Stimulated activated CD4-positive, alpha-beta T cell treated with anti-CD3 and anti-CD28 coated beads, Interleukin-15, amount 100 ng/mL, for 48 hours (primary cell): Measurements from ENCODE around the gene GH2.
"Not testable (repeated sequence)": the region's sequence is repeated elsewhere in the genome, so short reads cannot be mapped to it uniquely, and the experiment has no call there.

ENCODE experiments used
- DNase-seq, 2 donors: peaks; one replicate each; pipeline ENCODE4 v3.0.0-alpha.2; 2020; ENCODE audit warnings: low read depth in 2 of 2

The GH2 gene

DNA sequence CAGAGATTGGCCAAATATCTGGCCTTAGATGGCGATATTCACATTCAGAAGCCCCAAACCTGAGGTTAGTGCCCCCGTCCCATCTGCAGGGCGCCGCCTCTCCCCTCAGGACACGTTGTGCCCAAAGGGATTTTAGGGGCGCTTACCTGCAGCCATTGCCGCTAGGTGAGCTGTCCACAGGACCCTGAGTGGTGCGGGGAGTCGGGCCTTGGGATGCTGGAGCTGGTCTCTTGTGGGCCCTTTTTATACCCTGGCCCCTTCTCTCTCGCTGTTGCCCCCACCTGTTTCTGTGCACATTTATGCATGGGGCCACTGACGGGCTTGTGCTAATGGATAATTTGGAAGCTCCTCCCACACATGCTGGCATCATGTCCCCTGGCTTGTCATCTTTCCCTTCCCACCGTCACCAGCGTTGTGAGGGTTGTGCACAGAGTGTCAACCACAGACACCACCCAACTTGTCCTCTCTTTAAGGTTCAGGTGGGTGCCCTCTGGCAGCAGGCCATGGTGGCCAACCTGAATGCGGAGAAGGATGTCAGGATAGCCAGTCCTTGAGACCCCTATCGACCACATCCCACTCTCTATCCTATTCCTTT lies 29.4 kb upstream of the GH2 start, which contains the start of gene CSHL1:
Gene CSHL1 (minus strand): TSS at position 218 of the 595 bp plus-strand sequence. CDS start 62 bp downstream, at position 156.
- no peak for DNase-seq

DNA sequence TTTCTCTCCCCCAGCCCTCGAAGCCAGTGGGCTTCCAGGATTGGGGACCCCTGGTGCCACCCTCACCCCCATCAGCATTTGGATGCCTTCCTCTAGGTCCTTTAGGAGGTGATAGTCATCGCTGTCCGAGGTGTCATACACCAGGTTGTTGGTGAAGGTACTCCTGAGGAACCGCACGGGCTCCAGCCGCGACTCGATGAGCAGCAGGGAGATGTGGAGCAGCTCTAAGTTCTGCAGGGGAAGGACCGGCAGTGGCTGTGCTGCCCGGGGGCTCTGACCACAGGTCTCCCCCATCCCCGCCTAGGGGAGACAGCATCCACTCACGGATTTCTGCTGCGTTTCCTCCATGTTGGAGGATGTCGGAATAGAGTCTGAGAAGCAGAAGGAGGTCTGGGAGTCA lies 28.4 kb upstream of the GH2 start:
- no peak for DNase-seq

DNA sequence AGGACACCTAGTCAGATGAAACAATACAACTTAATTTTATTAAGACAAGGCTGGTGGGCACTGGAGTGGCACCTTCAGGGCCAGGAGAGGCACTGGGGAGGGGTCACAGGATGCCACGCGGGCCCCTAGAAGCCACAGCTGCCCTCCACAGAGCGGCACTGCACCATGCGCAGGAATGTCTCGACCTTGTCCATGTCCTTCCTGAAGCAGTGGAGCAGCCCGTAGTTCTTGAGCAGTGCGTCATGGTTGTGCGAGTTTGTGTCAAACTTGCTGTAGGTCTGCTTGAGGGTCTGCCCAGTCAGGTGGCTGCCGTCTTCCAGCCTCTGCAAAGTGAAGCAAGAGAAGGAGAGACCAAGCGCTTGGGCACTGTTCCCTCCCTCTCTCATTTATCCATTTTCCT lies 27.8 kb upstream of the GH2 start:
- not testable (repeated sequence) for DNase-seq

DNA sequence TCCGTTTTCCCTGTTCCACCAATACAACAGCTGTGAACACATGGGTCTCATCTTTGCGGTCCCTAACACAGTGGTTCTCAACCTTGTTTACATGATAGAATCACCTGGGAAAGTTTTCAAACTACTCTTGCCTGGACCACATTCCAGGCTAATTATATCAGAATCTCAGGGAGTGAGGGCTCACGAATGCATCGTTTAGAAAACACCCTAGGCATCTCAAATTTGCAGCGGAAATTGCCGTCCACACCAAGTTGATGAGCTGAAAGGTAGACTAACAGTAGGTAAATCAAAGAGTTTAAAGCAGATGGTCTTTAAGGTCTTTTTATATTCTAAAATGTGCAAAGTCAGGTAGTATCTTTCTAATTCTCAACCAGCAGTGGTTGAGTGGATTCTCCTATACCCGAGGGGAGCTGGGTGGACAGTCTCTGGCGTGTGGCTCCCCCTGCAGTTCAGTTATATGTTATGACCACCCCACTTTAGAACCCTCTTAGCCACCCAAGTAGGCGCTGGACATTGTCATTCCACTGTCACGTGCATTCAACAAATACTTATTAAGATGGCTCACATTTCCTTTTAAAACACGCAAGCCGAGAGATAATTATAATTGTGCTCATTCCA lies 25.5 kb upstream of the GH2 start:
- DNase-seq = peak in 1 of 2 donors; percentile 19

DNA sequence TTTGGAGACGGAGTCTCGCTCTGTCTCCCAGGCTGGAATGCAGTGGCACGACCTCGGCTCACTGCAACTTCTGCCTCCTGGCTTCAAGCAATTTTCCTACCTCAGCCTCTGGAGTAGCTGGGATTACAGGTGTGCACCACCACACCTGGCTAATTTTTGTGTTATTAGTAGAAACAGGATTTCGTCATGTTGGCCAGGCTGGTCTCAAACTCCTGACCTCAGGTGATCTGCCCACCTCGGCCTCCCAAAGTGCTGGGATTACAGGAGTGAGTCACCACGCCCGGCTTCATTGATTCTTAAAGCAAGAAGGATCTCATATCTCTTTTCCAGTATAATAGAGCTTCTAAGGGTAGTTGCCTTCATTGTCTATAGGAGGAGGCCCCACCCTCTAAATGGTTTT lies 23.1 kb upstream of the GH2 start:
- not testable (repeated sequence) for DNase-seq

DNA sequence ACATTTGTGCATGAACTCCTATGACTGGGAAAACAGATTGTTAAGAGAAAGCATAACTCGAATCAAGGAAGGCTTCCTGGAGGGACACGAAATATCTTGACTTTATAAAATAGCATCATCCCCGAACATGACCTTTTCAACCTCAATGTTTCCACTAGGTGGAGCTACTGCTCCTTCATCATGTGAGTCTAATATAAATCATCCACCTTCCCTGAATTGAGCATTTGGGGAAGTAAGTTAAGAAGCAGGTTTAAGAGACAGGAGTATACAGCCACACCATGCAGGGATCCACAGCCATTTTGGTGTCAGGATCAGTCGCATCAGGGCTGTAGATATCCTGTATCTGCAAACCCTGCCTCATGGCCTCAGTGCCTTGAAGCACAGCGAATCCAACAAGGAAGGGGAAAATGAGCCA lies 22.1 kb upstream of the GH2 start:
- peak in 1 of 2 donors; percentile 24 for DNase-seq

DNA sequence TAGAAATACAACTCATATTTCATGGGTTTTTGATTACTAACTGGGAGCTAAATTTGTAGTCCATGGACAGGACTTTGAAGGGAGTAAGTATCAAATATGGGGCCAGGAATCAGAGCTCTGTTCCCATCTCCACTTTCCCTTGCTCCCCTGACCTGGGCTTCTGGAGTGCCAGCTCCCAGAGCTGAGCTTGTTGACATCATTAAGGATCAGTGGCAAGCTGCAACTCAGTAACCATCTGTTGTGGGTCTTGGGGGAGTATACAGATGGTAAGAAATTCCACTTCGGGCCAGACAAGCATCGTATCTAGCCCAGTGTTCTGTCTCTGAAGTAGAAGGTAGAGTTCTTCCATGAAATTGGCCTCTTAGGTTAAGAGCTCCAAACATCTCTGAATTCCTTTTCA lies 20.2 kb upstream of the GH2 start:
- DNase-seq = not testable (repeated sequence)

DNA sequence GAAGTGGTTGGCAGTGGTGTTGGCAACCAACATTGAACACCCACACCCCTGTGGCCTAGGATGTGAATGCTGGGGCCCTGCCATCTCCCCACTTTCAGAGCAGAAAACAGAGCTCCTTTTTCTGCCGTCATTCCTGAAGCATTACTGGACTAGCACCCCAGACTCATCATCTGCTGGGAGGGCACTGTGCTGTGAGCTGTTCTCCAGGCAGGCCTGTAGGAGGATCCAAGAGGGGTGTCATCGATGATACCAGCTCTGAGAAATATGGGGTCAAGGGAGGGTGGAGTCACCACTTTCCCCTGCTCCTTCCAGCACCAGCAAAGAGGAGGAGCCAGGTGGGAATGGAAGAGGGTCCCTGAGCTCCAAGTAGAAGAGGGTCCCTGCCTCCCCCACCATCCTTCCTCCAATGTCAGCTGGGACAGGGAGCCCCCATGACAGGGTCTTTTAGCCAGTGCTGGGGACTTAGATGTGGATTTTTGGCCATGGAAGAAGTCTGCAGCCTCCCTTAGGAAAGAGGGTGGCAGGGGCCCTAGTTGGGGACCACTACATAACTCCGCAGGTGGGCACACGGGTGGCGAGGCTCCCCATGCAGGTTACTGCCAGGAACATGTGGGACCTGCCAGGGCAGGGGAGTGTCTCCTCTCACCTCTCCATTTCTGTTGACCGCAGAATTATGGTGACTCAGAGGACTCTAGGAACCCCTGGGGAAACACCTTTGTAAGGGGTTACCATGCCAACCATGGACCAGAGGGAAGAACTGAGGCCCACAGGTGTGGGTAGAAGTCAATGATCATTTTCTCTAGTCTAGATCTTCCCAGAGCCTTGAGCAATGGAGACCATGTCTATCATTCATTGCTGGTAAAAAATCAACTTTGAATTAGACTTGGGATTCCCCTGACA lies 17.4 kb upstream of the GH2 start:
- DNase-seq = peak; percentile 12 to 50

DNA sequence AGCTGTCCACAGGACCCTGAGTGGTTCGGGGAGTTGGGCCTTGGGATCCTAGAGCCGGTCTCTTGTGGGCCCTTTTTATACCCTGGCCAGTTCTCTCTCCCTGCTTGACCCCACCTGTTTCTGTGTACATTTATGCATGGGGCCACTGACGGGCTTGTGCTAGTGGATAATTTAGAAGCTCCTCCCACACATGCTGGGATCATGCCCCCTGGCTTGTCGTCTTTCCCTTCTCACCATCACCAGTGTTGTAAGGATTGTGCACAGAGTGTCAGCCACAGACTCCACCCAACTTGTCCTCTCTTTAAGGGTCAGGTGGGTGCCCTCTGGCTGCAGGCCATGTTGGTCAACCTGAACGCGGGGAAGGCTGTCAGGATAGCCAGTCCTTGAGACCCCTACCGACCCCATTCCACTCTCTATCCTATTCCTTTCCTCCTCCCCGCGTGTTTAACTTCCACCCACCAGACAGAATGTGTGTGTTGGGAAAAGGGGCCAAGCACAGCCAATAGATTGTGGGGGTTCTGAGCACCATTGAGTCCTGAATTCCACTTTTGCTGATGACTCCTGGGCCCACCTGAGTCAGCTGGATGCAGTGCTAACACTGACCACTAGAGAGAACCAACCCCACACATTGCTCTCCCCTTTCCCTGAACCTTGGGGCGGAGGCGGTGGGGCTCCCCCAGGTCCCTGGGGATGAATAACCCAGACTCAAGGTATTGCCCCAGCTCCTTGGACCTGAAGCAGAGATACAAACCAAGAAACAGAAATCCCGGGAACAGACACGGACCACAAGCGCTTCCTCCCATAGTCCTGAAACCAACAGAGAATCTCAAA lies 15.0 kb upstream of the GH2 start, which contains the start of gene CSH1:
Gene CSH1 (minus strand): TSS at position 51 of the 831 bp plus-strand sequence. CDS start 63 bp downstream, outside the sequence.
- DNase-seq = not testable (repeated sequence)

DNA sequence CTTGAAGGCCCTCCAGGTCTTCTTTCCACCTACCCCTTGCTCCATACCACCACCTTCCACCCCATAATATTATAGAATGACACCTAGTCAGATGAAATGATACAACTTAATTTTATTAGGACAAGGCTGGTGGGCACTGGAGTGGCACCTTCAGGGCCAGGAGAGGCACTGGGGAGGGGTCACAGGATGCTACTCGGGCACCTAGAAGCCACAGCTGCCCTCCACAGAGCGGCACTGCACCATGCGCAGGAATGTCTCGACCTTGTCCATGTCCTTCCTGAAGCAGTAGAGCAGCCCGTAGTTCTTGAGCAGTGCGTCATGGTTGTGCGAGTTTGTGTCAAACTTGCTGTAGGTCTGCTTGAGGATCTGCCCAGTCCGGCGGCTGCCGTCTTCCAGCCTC lies 13.1 kb upstream of the GH2 start:
- not testable (repeated sequence) for DNase-seq

DNA sequence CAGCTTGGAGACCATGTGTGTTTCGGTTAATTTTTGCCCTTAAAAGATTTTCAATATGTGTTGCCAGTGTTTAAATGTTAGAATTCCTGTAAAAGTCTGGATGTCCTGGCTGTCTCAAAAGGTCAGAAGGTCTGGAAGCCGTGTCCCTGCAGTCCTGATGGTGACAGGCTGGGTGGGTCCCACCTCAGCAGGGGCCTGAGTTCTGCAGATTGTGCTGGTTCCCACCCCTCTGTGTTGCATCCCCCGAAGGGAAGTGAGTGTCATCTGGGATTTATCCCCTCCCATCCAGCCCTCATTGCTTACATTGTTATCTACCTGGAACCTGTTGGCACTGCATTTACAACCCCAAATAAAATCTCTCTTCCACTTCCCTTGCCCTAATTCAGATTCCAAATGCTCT lies 12.3 kb upstream of the GH2 start:
- not testable (repeated sequence) for DNase-seq

DNA sequence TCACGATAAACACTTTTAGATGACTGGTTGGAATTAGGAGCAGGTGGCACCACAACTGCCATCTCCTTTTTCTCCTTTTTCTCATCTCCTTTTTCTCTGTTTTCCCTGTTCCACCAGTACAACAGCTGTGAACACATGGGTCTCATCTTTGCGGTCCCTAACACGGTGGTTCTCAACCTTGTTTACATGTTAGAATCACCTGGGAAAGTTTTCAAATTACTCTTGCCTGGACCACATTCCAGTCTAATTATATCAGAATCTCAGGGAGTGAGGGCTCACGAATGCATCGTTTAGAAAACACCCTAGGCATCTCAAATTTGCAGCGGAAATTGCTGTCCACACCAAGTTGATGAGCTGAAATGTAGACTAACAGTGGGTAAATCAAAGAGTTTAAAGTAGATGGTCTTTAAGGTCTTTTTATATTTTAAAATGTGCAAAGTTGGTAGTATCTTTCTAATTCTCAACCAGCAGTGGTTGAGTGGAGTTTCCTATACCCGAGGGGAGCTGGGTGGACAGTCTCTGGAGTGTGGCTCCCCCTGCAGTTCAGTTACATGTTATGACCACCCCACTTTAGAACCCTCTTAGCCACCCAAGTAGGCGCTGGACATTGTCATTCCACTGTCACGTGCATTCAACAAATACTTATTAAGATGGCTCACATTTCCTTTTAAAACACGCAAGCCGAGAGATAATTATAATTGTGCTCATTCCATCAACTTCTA lies 10.7 kb upstream of the GH2 start:
- not testable (repeated sequence) for DNase-seq

DNA sequence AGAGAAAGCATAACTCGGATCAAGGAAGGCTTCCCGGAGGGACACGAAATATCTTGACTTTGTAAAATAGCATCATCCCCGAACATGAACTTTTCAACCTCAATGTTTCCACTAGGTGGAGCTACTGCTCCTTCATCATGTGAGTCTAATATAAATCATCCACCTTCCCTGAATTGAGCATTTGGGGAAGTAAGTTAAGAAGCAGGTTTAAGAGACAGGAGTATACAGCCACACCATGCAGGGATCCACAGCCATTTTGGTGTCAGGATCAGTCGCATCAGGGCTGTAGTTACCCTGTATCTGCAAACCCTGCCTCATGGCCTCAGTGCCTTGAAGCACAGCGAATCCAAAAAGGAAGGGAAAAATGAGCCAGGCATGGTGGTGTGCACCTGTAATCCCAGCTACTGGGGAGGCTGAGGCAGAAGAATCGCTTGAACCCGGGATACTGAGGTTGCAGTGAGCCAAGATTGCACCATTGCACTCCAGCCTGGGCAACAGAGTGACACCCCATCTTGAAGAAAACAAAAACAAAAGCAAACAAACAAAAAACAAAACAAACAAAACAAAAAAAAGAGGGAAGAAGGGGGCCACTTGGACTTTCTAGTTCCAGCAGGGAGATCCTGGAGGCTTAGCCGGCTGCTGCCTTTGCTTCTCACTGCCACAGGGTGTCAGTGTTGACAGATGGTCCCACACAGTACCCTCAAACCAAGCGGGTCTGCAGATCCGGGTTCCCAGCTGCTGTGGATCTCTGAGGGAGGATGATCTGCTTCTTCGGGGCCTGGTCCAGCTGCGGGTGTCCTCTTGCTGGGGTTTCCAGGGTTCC lies 7.5 kb upstream of the GH2 start:
- DNase-seq = not testable (repeated sequence)

DNA sequence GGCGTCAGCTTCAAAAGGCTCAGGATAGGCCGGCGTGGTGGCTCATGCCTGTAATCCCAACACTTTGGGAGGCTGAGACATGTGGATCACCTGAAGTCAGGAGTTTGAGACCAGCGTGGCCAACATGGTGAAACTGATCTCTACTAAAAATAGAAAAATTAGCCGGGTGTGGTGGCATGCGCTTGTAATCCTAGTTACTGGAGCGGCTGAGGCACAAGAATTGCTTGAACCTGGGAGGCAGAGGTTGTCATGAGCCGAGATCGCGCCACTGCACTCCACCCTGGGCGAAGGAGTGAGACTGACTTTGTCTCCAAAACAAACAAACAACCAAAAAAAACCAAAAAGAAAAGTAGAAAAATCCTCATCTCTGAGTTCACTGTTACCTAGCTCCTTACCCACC lies 3.4 kb upstream of the GH2 start:
- not testable (repeated sequence) for DNase-seq

DNA sequence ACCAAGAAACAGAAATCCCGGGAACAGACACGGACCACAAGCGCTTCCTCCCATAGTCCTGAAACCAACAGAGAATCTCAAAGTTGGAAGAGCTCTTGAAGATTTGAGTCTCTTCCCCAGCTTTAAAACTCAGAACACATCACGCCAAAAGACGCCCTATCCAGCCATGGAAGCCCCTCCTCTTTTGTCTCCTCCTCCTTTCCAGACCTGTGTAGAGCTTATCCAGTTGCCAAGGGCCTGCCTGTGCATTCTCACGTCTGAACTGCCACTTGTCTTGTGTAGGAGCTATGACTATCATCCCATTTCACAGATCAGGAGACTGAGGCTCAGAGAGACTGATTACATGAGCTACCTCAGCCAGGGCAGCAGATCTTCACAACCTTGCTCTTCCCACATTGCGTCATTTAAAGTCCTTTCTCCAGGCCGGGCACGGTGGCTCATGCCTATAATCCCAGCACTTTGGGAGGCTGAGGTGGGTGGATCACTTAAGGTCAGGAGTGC lies 932 bp upstream of the GH2 start:
- DNase-seq = not testable (repeated sequence)

DNA sequence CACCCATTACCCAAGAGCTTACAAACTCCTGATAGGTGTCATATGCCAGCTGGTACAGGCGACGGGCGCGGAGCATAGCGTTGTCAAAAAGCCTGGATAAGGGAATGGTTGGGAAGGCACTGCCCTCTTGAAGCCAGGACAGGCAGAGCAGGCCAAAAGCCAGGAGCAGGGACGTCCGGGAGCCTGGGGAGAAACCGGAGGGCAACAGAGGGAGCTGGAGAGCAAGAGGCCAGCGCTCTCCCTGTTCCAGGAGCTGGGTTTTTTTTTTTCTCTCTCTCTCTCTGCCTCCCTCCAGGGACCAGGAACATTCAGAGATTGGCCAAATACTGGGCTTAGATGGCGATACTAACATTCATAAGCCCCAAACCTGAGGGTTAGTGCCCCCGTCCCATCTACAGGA lies 407 bp downstream of the GH2 start:
- DNase-seq = not testable (repeated sequence)

DNA sequence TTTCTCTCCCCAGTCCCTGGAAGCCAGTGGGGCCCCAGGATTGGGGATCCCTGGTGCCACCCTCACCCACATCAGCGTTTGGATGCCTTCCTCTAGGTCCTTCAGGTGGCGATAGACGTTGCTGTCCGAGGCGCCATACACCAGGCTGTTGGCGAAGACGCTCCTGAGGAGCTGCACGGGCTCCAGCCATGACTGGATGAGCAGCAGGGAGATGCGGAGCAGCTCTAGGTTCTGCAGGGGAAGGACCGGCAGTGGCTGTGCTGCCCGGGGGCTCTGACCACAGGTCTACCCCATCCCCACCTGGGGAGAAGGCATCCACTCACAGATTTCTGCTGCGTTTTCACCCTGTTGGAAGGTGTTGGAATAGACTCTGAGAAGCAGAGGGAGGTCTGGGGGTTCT lies 1.0 kb downstream of the GH2 start:
- DNase-seq = no peak

DNA sequence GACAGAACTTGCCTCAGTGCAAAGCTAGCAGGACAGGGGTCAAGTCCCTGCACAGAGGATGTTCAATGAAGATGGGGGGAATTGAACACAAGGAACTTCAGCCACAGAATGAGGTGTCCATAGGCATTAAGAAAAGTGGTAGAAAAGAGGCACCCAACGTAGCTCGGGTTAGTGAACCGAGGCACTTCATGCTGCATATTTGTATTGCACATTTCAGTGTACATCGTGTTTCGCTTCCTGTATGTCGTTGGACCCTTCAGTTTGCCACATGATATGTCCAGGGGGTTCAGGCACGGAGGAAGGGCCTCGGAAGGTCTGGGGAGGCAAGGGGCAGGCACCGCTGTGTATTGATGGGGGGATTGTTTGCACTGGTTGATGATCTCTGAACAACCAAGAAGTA lies 3.3 kb downstream of the GH2 start:
- DNase-seq = not testable (repeated sequence)

DNA sequence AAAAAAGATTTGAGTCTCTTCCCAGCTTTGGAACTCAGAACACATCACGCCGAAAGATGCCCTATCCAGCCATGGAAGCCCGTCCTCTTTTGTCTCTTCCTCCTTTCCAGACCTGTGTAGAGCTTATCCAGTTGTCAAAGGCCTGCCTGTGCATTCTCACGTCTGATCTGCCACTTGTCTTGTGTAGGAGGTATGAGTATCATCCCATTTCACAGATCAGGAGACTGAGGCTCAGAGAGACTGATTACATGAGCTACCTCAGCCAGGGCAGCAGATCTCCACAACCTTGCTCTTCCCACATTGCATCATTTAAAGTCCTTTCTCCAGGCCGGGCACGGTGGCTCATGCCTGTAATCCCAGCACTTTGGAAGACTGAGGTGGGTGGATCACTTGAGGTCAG lies 7.1 kb downstream of the GH2 start:
- DNase-seq = not testable (repeated sequence)
